Measurements from ENCODE around the gene ZNF562.

The ZNF562 gene

GRCh38 chr19:9641810-9642209, 33.1 kb downstream of the ZNF562 start:
- no peak for DNase-seq

DNA sequence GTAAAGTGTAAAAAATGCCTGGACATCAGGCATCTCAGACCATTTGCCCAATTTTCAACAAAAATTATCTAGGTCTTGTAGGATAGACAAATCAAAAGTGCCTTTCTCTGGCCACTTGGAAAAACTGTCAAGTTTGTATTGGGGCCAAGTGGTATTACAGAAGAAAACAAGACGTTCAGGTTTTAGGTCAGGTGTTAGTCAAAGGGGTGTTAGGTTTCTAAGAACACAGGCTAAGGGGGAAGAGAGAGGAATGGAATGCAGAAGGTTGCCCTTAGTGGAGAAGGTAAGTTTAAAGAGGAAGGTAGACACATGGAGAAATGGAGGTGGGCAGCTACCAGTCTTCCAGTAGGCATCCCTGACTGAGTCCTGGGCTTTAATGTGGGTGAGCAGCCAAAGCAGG, 33.9 kb downstream of the ZNF562 start:
- no peak for DNase-seq

GRCh38 chr19:9636018-9636417, 38.9 kb downstream of the ZNF562 start:
- DNase-seq = no peak

GRCh38 chr19:9627856-9628255, 47.0 kb downstream of the ZNF562 start:
- DNase-seq = peak; percentile 18

DNA sequence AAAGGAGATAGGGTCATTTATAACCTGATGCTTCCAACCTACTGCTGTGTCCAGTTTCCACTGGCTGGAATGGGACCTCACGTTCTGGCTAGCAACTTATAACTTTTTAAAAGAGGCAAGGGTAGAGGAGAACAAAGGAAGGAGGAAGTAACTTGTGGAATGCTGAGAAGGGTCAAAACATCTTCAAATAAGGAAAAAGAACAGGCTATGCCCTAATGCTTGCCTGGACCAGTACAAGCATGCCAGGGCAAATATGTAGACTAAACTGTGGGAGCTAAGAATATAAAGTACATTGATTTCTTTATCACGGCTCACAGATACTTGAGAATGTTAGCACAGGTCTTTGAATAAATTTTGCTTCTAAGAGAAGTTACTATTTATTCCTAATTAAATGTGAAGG, 52.4 kb downstream of the ZNF562 start:
- no peak for DNase-seq

GRCh38 chr19:9621156-9622037, 53.5 kb downstream of the ZNF562 start, which contains the start of gene ZNF561:
TSS of gene ZNF561 (minus strand) at chr19:9621232. CDS start at chr19:9619456, 1,776 bp downstream.
- peak; percentile 84 for DNase-seq

DNA sequence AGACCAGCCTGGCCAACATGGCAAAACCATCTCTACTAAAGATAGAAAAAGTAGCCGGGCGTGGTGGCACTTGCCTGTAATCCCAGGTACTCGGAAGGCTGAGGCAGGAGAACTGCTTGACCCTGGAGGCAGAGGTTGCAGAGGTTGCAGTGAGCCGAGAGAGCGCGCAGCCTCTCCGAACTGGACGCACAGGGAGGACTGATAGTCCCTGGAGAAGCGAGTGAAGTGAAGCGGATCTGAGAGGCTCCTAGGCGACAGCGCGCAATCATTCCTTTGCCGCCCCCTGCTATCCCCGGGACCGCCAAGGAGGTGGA, 54.1 kb downstream of the ZNF562 start:
- DNase-seq = no peak

- no peak for DNase-seq
Observed at GRCh38 chr19:9615844-9616243, 59.1 kb downstream of the ZNF562 start.

- no peak for DNase-seq
Observed at GRCh38 chr19:9610484-9611113, 64.3 kb downstream of the ZNF562 start.

DNA sequence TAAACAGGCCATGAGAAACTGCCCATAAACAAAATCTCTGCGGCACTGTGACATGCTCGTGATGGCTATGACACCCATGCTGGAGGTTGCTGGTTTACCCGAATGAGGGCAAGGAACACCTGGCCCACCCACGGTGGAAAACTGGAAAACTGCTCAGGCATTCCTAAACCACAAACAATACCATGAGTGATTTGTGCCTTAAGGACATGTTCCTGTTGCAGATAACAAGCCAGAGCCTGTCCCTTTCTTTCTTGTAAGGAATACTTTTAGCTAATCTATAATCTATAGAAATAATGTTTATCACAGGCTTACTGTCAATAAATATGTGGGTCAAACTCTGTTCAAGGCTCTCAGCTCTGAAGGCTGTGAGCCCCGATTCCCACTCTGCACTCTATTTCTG, 66.0 kb downstream of the ZNF562 start:
- no peak for DNase-seq

DNA sequence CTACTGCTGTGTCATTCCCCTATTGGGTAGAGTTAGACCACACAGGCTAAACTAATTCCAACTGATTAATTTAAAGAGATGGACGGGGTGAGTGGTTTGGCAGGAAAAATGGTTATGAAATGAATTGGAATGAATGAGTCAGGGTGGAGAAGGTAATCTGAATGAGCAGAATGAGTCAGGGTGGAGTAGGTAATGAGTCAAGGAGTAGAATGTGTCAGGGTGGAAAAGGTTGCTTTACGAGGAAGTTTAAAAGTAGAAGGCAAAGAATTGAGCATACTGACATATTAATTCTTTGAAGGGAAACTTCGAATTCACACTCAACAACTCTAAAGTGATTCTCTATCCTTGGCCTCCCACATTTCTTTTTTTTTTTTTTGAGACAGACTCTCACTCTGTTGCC, 77.9 kb downstream of the ZNF562 start:
- no peak for DNase-seq

All from GDM1 (cell line).